Measurements from ENCODE around the gene RBM47.
"Not testable (repeated sequence)": the region's sequence is repeated elsewhere in the genome, so short reads cannot be mapped to it uniquely, and the experiment has no call there.

RBM47 gene

DNA sequence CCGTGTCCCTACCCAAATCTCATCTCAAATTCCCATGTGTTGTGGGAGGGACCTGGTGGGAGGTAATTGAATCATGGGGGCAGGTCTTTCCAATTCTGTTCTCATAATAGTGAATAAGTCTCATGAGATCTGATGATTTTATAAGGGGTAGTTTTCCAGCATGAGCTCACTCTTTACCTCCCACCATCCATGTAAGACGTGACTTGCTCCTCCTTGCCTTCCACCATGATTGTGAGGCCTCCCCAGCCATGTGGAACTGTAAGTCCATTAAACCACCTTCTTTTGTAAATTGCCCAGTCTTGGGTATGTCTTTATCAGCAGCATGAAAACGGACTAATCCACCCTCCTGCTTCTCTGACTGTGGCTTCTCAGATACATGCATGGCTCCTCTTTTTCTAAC, 222.2 kb downstream of the RBM47 start:
- DNase-seq (ENCODE audit: low read depth) = not testable (repeated sequence)

DNA sequence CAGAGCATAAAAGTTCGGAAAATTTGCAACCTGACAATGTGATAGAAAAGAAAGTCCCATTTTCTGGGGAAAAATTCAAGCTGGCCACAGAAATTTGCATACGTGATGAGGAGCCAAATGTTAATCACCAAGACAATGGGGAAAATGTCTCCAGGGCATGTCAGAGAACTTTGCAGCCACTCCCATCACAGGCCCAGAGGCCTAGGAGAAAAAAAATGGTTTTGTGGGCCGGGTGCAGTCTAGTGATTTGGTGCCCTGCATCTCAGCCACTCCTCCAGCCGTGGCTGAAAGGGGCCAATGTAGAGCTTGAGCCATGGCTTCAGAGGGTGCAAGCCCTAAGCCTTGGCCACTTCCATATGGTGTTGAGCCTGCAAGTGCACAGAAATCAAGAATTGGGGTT, 223.3 kb downstream of the RBM47 start:
- no peak for DNase-seq (ENCODE audit: low read depth)

DNA sequence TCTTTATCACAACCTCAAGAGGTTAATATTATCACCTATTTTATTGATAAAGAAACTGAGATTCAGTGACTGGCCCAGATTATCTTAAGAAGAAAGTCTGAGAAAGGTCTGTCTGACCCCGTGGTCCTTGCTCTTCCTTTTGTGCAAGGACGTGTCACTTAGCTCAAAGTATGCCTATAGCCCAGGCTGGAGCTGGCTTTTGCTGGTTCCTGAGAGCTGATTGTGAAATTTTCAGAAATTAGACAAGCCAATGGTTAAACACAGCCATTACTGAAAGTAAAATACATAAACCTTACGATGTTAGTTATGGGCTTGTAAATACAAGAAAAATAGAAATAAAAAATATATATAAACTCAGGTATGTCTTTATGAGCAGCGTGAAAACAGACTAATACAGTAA, 224.5 kb downstream of the RBM47 start:
- peak; percentile 11 for DNase-seq (ENCODE audit: low read depth)

DNA sequence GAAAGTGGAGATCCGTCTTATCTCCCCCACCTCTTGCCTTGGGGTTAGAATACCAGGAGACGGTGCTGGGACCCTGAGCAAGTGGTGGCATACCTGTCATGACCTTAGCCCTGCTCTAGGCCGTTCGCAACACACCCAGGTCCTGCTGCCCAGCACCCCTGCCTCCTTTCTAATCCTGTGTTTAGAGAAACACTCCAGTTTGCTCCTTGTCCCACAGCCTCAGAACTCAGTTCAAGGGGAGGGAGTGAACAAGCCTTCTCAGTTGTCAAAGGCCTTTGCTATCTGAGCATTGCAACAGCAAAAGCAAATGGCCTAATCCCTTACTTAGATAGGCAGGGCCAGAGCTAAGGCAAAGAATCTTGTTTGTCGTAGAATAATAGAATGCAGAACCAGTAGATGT, 226.6 kb downstream of the RBM47 start:
- DNase-seq (ENCODE audit: low read depth) = peak; percentile 39

DNA sequence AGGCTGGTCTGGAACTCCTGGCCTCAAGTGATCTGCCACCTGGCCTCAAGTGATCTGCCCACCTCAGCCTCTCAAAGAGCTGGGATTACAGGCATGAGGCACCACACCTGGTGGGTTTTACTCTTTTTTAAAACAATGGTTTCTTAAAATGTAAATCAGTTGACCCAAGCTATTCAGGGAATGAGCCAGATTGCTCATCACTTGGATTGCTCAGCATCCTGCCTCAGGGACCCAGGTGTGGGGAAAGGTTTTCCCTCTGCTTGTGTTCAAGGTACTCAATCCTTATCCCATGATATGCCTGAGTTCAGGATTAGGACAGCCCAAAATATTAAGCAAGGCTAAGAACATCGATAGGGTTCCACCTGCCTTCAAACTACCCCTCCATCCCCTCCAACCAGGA, 227.1 kb downstream of the RBM47 start:
- no peak for DNase-seq (ENCODE audit: low read depth)

DNA sequence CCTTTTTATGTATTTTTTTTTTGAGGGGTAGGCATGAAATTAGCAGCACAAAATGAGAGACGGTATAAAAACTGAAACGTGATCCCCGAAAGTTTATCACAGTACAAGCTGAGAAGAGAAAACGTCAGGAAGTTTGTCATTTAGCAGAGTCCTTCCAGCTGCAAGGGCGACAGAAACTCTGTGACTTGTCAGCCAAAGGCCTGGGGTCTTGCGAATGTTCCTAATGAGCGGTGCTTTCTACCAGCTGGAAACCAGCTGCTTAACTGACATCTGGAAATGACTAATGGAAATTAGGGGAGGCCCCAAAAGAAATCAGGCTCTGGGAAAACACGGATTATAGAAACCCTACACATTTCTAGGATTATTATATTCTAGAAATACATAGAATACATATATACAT, 228.0 kb downstream of the RBM47 start:
- DNase-seq (ENCODE audit: low read depth) = no peak

DNA sequence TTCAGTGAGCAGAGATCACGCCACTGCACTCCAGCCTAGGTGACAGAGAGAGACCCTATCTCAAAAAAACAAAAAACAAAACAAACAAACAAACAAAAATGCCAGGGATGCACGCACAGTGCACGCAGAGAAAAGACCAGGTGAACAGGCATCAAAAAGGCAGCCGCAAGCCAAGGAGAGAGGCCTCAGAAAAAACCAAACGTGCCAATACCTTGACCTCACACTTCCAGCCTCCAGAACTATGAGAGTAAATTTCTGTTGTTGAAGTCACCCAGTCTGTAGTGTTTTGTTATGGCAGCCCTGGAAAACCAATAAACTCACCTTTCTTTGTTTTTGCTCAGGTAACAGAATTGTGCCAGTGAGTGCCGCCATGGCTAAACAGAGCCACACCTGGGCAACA, 228.6 kb downstream of the RBM47 start:
- no peak for DNase-seq (ENCODE audit: low read depth)

DNA sequence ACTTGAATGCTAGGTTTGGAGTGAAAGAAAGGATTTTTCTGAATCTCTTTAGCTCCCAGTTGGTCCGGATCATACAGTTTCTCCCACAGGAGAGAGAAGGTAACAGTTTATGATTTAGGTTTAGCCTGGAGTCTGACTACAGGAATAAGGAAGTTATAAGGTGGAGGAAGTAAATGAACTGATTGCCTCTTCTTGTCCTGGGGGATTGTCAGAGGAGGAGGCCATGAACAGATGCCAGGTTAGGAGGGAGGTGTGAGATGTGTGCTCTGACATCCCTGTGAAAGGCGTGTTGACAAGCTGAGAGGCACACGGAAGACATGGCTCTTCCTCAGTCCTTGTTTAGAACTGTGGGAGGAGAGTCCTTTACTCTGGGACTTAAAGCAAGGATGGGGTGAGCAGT, 230.1 kb downstream of the RBM47 start:
- DNase-seq (ENCODE audit: low read depth) = no peak

DNA sequence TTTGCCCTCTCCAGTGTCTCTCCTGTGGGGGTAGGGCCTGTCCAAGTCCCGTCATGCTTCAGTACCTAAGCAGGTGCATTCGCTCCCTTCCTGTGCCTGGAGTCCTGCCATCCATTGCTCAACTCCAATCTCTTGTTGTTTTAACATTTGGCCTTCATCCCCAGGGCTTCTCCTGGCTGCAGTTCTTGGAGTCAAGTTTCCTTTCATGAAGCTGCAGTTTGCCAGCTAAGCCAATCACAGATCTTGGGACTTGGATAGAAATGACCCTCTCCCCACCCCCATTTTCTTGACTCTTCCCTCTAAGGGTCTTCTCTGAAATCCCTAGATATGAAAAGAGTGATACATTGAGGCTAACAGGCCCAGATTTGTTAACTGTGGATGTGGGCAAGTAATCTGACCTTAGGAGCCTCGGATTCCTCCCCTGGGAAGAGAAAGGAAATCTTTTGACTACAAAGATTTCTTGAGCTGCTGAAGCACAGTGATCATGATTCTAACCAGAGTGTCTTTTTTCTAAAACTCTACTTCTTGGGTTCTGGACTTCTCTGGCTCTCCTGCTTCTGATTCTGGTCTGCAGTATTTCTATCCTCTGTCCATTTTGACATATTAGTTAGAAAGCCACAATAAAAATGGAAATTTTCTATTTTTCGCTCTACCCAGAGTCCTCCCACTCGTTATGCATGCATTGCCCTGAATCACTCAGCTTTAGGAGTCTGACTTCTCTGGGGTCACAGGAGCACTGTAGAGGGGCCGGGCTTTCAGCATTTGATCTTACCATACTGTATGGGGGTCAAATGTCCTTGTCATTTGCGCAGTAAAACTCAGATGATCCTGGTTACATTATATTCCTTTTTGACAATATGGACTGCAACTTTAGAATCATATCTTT, 233.5 kb downstream of the RBM47 start:
- DNase-seq (ENCODE audit: low read depth) = peak; percentile 52

DNA sequence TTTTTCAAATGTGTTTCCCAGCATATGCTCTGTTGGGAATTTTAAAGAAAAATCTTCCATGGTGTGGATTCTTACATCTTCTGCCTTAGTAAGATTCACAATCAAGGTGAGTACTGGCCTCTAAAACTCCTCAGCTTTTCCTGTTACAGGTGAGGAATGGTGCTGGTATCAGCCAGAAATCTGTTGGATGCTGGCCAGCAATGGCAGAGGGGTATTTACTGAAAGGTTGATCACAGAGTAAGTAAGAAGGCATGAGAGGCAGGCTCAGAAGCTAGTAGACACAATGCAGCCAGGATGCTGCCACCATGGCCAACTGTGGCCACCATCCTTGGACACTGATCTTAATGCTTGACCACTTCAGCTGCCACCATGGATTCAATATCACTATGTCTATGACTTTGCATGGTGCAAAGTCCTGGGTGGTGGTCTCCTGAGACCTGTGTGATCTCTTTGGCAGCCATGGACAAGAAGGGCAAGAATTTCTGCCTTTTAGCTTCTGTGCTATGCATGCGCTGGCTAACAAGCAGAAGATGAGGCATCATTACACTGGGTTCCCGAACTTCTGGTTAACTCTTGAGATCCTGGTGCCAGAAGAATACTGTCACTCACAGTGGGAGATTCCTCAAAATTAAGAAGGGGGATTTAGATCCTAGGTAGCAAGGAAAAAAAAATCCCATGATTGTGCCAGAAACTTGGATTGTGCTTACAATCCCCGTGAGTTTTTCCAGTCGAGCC, 234.3 kb downstream of the RBM47 start:
- DNase-seq (ENCODE audit: low read depth) = no peak

DNA sequence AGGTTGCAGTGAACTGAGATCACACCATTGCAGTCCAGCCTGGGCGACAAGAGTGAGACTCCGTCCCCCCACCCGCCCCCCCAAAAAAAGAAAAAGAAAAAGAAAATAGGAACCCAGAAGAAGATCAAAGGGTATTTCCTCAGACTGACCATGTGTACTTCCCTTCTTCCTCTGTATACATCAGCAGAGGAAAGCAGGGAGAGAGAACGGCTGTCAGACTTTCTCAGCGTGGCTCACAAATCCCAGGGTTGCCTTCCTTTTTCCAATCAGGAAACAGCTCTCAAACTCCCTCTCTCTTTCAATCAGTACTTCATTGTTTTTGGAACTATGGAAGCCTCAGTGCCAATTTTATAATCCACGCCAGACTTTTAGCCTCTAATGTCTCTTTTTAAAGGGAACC, 235.4 kb downstream of the RBM47 start:
- no peak for DNase-seq (ENCODE audit: low read depth)

DNA sequence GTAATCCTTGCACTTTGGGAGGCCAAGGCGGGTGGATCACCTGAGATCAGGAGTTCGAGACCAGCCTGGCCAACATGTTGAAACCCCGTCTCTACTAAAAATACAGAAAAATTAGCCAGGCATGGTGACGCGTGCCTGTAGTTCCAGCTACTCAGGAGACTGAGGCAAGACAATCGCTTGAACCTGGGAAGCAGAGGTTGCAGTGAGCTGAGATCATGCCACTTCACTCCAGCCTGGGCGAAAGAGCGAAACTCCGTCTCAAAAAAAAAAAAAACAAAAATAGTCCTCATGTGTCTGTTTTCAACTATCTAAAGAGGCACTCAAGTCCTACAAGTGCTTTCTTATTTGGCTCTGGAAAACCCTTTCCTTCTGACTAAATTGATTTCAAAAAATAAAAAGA, 237.4 kb downstream of the RBM47 start:
- DNase-seq (ENCODE audit: low read depth) = not testable (repeated sequence)

DNA sequence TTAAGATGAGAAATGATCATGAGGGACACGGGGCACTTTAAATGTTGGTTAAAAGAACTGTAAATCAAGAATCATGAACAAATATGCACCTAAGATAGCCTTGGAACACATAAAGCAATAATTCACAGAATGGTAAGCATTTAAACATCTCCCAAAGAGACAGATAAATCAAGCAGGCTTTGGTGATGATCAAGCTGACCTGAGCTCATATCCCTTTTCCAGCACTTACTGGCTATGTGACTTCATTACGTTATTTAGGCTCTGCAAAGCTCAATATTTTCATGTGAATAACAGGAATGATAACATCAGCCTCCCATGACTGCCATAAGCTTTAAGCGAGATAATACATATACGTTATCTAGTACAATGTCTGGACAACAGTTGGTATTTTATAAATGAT, 239.7 kb downstream of the RBM47 start:
- DNase-seq (ENCODE audit: low read depth) = no peak

DNA sequence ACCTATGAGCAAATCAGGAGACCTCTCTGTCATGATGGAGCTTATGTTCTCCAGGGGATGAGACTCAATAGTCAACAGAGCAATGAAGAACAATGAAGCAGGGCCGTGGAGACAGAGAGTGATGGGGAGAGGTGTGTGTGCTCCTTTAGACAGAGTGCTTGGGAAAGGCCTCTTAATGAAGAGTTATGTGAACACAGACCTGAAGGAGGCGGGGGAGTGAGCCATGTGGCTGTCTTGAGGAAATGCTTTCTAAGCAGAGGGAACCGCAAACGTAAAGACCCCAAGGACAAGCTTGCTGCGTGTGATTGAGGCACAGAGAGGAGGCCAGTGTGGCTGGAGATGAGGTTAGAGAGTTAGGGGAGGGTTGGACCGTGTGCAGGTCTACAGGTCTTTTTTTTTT, 241.4 kb downstream of the RBM47 start:
- DNase-seq (ENCODE audit: low read depth) = no peak

DNA sequence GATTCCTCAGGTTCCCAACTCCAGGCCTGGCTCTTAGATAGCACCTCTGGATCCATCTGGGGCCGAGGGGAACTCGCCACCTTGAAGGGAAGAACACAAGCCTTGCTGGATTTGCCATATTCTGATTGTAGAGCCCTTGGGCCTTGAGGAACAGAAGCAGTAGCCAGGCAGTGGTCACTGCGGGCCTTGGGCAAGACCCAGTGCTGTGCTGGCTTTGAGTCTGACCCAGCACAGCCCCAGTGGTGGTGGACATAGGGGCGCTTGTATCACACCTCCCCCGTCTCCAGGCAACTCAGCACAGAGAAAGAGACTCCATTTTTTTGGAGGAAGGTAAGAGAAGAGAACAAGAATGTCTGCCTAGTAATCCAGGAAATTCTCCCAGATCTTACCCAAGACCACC, 249.0 kb downstream of the RBM47 start:
- no peak for DNase-seq (ENCODE audit: low read depth)

DNA sequence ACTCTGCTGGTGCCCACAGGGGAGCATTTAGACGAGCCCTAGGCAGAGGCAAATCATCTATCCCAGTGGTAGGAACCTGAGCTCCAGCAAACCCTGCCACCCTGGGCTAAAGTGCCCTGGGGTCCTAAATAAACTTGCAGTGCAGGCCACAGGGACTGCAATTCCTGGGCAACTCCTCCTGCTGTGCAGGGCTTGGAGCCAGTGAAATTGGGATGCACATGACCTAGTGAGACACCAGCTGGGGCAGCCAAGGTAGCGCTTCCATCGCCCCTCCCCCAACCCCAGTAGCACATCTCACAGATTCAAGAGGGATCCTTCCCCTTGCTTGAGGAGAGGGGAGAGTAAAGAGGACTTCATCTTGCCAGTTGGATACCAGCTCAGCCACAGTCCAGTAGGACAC, 250.4 kb downstream of the RBM47 start:
- DNase-seq (ENCODE audit: low read depth) = no peak

DNA sequence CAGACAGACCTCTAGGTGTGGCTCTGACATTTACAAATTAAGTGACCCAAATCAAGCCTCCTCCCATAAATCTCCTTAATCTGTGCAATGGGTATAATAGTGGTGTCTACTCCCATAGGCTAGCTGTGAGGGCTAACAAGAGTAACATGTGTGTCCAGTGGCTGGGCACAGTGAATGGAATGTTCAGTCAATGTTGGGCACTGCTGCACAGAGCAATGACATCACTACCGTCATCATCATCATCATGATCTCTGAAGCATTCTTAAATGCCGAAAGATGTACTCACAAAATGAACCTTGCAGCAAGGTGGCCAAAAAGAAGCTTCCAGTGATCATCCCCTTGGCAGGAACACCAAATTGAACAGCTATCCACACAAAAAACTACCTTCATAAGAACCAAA, 251.0 kb downstream of the RBM47 start:
- DNase-seq (ENCODE audit: low read depth) = no peak

DNA sequence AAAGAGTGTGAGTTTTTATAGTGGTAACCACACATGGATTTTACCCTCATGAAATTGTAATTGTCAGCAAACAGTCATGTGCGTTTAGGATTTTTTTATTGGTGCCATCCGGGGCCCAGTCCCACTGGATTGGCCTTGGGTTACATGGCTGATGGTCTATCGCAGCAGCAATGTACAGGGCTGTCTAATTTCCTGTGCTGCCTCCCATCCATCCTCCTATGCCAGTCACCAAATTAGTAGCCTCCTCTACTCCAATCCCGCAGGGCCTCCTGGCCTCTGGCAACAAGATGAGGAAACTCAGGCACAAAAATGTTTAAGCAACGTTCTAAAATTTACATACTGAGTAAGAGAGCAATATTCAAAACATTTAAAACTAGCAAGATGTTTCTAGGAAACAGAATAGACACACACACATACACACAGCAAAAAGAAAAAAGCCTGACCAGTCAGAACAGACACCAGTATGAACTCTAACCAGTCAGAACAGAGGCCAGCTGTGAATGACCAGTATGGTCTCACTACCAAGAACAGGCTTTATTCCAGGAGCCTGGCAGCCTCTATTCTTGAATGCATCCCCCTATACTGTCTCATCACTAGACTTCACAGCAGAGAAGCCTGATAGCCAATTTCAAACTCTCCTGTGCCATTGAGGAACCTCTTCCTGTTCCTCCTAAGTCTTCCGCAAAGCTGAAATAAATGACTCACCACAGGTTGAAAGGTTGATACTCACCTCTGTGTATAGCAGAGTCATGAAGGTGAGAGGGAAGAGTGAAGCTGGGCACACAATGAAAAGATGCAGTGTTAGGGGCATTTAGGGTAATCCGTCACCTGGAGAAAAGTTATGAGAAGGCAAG, 251.9 kb downstream of the RBM47 start:
- peak; percentile 31 for DNase-seq (ENCODE audit: low read depth)

DNA sequence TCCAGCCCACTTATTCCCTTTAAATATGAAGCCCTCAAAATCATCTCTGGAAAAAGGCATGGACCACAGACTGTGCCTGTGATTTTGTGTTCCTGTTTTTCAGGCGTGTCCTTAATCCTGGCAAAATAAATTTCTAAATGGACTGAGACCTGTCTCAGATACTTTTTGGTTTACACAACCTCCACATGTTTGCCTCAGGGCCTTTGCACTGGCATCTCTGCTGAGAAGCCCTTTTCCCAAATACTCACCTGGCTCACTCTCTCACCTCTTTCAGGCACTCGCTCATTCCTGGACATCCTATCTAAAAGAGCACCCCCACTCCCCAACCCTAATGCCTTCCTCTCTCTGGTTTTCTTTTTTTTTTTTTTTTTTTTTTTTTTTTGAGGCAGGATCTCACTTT, 254.0 kb downstream of the RBM47 start:
- DNase-seq (ENCODE audit: low read depth) = no peak

DNA sequence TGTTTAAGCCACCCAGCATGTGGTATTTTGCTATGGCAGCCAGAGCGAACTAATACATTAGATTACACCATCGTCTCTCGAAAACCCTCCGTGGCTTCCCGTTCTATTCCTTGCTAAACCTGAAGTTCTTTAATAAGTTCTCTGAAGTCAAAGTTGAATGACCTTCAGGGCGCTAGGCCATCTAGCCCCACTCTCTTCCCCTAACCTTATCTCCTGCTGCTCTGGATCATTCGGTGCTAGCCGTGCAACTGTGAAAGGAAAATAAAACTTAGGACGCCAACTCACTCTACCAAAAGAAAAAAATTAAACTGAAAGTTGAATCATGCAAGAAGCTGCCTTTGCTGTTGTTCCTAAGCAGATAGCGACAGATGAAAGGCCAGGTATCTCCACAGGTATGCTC, 254.6 kb downstream of the RBM47 start:
- no peak for DNase-seq (ENCODE audit: low read depth)

DNA sequence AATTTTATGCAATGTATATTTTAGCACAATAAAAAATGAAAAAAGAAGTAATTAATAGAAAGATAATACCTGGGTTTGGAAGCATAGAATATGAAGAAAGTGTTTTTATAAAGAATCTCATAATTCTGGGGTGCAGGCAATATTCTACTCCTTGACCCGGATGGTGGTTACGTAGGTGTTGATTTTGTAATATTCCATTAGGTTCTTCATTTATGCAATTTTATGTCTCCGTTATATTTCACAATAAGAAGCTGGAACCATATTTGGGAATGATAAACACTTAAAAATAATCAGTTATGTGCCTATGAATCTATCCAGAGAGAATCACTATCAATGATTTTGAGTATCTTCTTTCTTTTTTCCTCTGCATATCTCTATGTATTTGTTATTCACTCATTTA, 256.0 kb downstream of the RBM47 start:
- no peak for DNase-seq (ENCODE audit: low read depth)
